Fibroblast of lung (primary cell): Measurements from ENCODE around the gene SLC52A1.

Source experiments
- CTCF ChIP-seq, 2 donors: IDR thresholded peaks in 1 of 2; conservative IDR thresholded peaks in 1 of 2; 1 replicate in 1 of 2; 2 replicates in 1 of 2; pipeline ENCODE4 v1.5.1; 2011 to 2012; ENCODE audit warnings: low read length in 2 of 2, control low read depth in 1 of 2, inconsistent platforms in 1 of 2, low read depth in 1 of 2, mild to moderate bottlenecking in 1 of 2
- EZH2 ChIP-seq: IDR thresholded peaks from 2 replicates; pipeline ENCODE4 v1.5.1; 2012; ENCODE audit warnings: low read length, control low read depth, mild to moderate bottlenecking; ENCODE audit errors: missing control alignments

- TF ChIP-seq CTCF (conservative IDR thresholded peaks at IDR 0.05 in 1 of 2, IDR thresholded peaks at IDR 0.05 in 1 of 2; ENCODE audit: low read depth in 1 of 2, low read length in 2 of 2), result no peak
- no peak for TF ChIP-seq EZH2
Measured at GRCh38 chr17:5033352-5034015, 1.7 kb downstream of the SLC52A1 start.
